Karpas-422 (cell line): ENCODE results near the gene SLC22A5. TPM values are rescaled to one million over a fixed set of nuclear protein-coding genes. Genes with fewer than 3 reads are reported as not detected.

Source experiments
- DNase-seq: peaks from one replicate; pipeline ENCODE4 v3.0.0-alpha.2; 2015
- H2AFZ ChIP-seq: fragments of 200-600 bp; sonication (generic); 2 replicates; pipeline ENCODE4 v1.6.1; 2014; ENCODE audit warnings: antibody characterized with exemption, low read length, mixed read lengths
- H3K27ac ChIP-seq: fragments of 200-600 bp; sonication (generic); 2 replicates; pipeline ENCODE4 v1.5.1; 2014; ENCODE audit warnings: mild to moderate bottlenecking, low read length, moderate library complexity
- H3K27me3 ChIP-seq: fragments of 200-600 bp; sonication (generic); 2 replicates; pipeline ENCODE4 v1.6.1; 2014; ENCODE audit warnings: low read length, mixed read lengths
- H3K36me3 ChIP-seq: fragments of 200-600 bp; sonication (generic); 2 replicates; pipeline ENCODE4 v1.6.1; 2014; ENCODE audit warnings: low read length, mixed read lengths; ENCODE audit not compliant: insufficient read depth
- H3K4me1 ChIP-seq: fragments of 200-600 bp; sonication (generic); 2 replicates; pipeline ENCODE4 v1.6.1; 2014; ENCODE audit warnings: mild to moderate bottlenecking, low read length, mixed read lengths
- H3K4me2 ChIP-seq: fragments of 200-600 bp; sonication (generic); 2 replicates; pipeline ENCODE4 v1.6.1; 2014; ENCODE audit warnings: low read length, low read depth, mild to moderate bottlenecking; ENCODE audit not compliant: poor library complexity, severe bottlenecking
- H3K4me3 ChIP-seq: fragments of 200-600 bp; sonication (generic); 2 replicates; pipeline ENCODE4 v1.5.1; 2014; ENCODE audit warnings: mild to moderate bottlenecking, antibody characterized with exemption, low read length, mixed read lengths
- H3K79me2 ChIP-seq: fragments of 200-600 bp; sonication (generic); 2 replicates; pipeline ENCODE4 v1.6.1; 2014; ENCODE audit warnings: mild to moderate bottlenecking, low read length, mixed read lengths
- H3K9ac ChIP-seq: fragments of 200-600 bp; sonication (generic); 2 replicates; pipeline ENCODE4 v1.6.0; 2014; ENCODE audit warnings: low read length
- H3K9me2 ChIP-seq: fragments of 200-600 bp; sonication (generic), shearing (Covaris generic); replicated peaks from 2 replicates; pipeline ENCODE4 v1.6.0; 2014; ENCODE audit warnings: mild to moderate bottlenecking, low read length, moderate library complexity; ENCODE audit not compliant: insufficient read depth
- H3K9me3 ChIP-seq: fragments of 300-700, 200-600 bp; sonication (generic); 2 replicates; pipeline ENCODE4 v1.6.1; 2014; ENCODE audit warnings: low read length, mixed read lengths
- H4K20me1 ChIP-seq: fragments of 200-600 bp; sonication (generic); 2 replicates; pipeline ENCODE4 v1.6.1; 2014; ENCODE audit warnings: mild to moderate bottlenecking, antibody characterized with exemption, low read length, low read depth; ENCODE audit not compliant: insufficient read depth
- total RNA-seq: library from RNA; depleted of rRNA; stranded (reverse); fragments of >200 nt; shearing (Covaris generic); gene quantifications from 2 replicates; pipeline ENCODE4 v1.2.3, GENCODE V29; 2014; ENCODE audit warnings: low replicate concordance

SLC22A5 gene
- total RNA-seq, 1 experiment from 2014 or later, result 5.2 TPM

DNA sequence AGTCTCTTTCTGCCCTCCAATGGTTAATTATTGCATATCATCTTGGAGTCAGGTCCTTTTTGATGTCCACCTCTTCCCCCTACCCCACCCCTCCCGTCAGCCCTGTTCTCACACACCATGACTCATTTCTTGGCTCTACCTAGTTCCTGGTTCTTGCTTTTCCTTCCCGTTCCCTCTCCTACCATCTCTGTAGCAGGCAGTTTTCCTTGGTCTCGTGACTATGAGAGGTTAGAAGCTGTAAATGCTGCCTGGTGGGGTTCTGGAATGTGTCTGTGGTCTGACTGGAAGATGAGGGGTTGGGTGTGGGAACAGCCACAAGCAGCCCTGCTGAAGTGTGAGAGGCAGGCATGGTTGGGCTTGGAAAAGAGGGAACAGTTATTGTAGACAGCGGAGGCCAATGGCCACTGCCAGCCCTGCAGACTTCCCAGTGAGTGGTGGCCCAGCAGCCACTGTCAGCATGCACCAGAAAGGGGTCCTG, 18.2 kb downstream of the SLC22A5 start:
- no peaks in the 10 kb centered on the region for H3K79me2 ChIP-seq
- no peaks in the 10 kb centered on the region for H4K20me1 ChIP-seq
- no peak for DNase-seq
- no peaks in the 10 kb centered on the region for H3K36me3 ChIP-seq
- no peaks in the 10 kb centered on the region for H3K9me3 ChIP-seq
- no peak overlapping the region for H3K9ac ChIP-seq
- H3K4me3 ChIP-seq, result no peak overlapping the region
- H3K4me2 ChIP-seq, result no peak overlapping the region
- no peaks in the 10 kb centered on the region for H3K9me2 ChIP-seq
- H2AFZ ChIP-seq, result no peak overlapping the region
- H3K27ac ChIP-seq, result no peak overlapping the region
- 0 out of 2 replicates have a peak, but pooled peaks cover 3% of the 10 kb centered on the region for H3K4me1 ChIP-seq
- H3K27me3 ChIP-seq, result no peaks in the 10 kb centered on the region

- Histone ChIP-seq H3K9me2 (no peaks in the 10 kb centered on the region), H3K4me2 (no peak overlapping the region), H2AFZ (no peak overlapping the region), H3K27me3 (no peaks in the 10 kb centered on the region), H4K20me1 (no peaks in the 10 kb centered on the region), H3K27ac (no peak overlapping the region), H3K9ac (no peak overlapping the region), H3K79me2 (no peaks in the 10 kb centered on the region), H3K4me1 (0 out of 2 replicates have a peak, but pooled peaks cover 3% of the 10 kb centered on the region), H3K4me3 (no peak overlapping the region), H3K36me3 (no peaks in the 10 kb centered on the region), H3K9me3 (no peaks in the 10 kb centered on the region)
- DNase-seq, result no peak
Measured at GRCh38 chr5:132388244-132389050, 18.9 kb downstream of the SLC22A5 start.

DNA sequence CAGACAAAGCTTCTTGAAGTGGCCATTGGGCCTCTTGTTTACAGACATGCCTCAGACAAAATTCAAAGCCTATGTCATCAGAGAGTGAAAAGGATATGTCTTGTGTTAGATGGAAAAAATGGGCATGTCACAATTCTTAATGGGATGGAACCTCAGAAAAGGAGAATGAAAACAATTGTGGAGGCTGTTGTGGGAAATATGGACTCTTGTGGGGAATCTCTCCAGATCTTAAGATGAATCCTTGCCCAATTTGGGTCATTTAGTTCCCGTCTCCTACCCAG, 19.5 kb downstream of the SLC22A5 start:
- no peaks in the 10 kb centered on the region for H3K9me3 ChIP-seq
- no peak overlapping the region for H3K4me3 ChIP-seq
- no peaks in the 10 kb centered on the region for H3K36me3 ChIP-seq
- no peak overlapping the region for H3K27ac ChIP-seq
- H3K79me2 ChIP-seq, result no peaks in the 10 kb centered on the region
- H3K9ac ChIP-seq, result no peak overlapping the region
- no peaks in the 10 kb centered on the region for H3K27me3 ChIP-seq
- H4K20me1 ChIP-seq, result no peaks in the 10 kb centered on the region
- 0 out of 2 replicates have a peak, but pooled peaks cover 3% of the 10 kb centered on the region for H3K4me1 ChIP-seq
- H3K9me2 ChIP-seq, result no peaks in the 10 kb centered on the region
- no peak overlapping the region for H3K4me2 ChIP-seq
- H2AFZ ChIP-seq, result no peak overlapping the region
- DNase-seq, result no peak

GRCh38 chr5:132389585-132390286, 20.2 kb downstream of the SLC22A5 start:
- Histone ChIP-seq H3K4me2 (no peak overlapping the region), H3K9me2 (no peaks in the 10 kb centered on the region), H3K36me3 (no peaks in the 10 kb centered on the region), H3K4me1 (0 out of 2 replicates have a peak, but pooled peaks cover 3% of the 10 kb centered on the region), H3K4me3 (no peak overlapping the region), H3K79me2 (no peaks in the 10 kb centered on the region), H3K27me3 (no peaks in the 10 kb centered on the region), H4K20me1 (no peaks in the 10 kb centered on the region), H3K9ac (no peak overlapping the region), H2AFZ (no peak overlapping the region), H3K27ac (no peak overlapping the region), H3K9me3 (no peaks in the 10 kb centered on the region)
- no peak for DNase-seq

DNA sequence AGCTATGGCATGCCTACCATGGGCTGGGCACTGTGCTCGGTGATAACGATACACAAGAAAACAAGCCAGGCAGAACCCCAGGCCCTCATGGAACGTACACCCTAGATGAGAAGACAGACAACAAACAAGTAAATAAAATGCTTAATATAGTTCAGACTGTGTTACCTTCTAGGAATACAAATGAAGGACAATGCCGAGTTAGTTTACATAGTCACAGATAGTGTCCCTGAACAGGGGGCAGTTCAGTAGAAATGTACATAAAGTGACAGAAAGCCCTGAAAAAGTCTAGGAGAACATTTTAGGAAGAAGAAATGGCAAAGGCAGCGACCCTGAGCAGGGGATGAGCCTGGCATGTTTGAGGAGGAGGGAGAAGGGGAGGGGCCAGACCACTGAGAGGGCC, 21.7 kb downstream of the SLC22A5 start:
- H3K9ac ChIP-seq, result no peak overlapping the region
- no peak overlapping the region for H3K4me2 ChIP-seq
- H3K9me2 ChIP-seq, result no peaks in the 10 kb centered on the region
- H3K27me3 ChIP-seq, result no peaks in the 10 kb centered on the region
- H3K4me3 ChIP-seq, result no peak overlapping the region
- H3K27ac ChIP-seq, result no peak overlapping the region
- no peaks in the 10 kb centered on the region for H3K36me3 ChIP-seq
- no peak for DNase-seq
- H3K79me2 ChIP-seq, result no peaks in the 10 kb centered on the region
- no peaks in the 10 kb centered on the region for H3K9me3 ChIP-seq
- H4K20me1 ChIP-seq, result no peaks in the 10 kb centered on the region
- no peak overlapping the region for H2AFZ ChIP-seq
- H3K4me1 ChIP-seq, result 0 out of 2 replicates have a peak, but pooled peaks cover 3% of the 10 kb centered on the region

- Histone ChIP-seq H3K79me2 (no peaks in the 10 kb centered on the region), H2AFZ (no peak overlapping the region), H3K27me3 (no peaks in the 10 kb centered on the region), H3K4me2 (no peak overlapping the region), H3K9me2 (no peaks in the 10 kb centered on the region), H3K27ac (no peak overlapping the region), H3K4me1 (0 out of 2 replicates have a peak, but pooled peaks cover under 1% of the 10 kb centered on the region), H3K36me3 (no peaks in the 10 kb centered on the region), H3K9ac (no peak overlapping the region), H3K4me3 (no peak overlapping the region), H4K20me1 (no peaks in the 10 kb centered on the region), H3K9me3 (no peaks in the 10 kb centered on the region)
- no peak for DNase-seq
Measured at GRCh38 chr5:132391870-132392269, 22.4 kb downstream of the SLC22A5 start.

DNA sequence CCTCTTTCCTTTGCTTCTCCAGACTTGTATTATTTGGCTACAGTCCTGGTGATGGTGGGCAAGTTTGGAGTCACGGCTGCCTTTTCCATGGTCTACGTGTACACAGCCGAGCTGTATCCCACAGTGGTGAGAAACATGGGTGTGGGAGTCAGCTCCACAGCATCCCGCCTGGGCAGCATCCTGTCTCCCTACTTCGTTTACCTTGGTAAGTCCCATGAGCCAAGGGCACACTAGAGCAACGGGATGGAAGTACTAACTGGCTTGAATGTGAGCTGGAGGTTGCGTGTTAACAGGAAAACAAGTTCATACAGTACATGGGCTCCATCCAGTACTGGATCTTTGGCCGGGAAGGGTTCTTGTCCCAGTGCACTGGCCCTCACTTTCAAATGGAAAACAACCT, 22.9 kb downstream of the SLC22A5 start:
- no peaks in the 10 kb centered on the region for H3K4me1 ChIP-seq
- no peak overlapping the region for H3K27ac ChIP-seq
- H4K20me1 ChIP-seq, result no peaks in the 10 kb centered on the region
- DNase-seq, result no peak
- no peak overlapping the region for H2AFZ ChIP-seq
- no peaks in the 10 kb centered on the region for H3K9me3 ChIP-seq
- H3K4me3 ChIP-seq, result no peak overlapping the region
- H3K36me3 ChIP-seq, result no peaks in the 10 kb centered on the region
- no peaks in the 10 kb centered on the region for H3K27me3 ChIP-seq
- H3K9ac ChIP-seq, result no peak overlapping the region
- no peaks in the 10 kb centered on the region for H3K79me2 ChIP-seq
- H3K9me2 ChIP-seq, result no peaks in the 10 kb centered on the region
- no peak overlapping the region for H3K4me2 ChIP-seq

DNA sequence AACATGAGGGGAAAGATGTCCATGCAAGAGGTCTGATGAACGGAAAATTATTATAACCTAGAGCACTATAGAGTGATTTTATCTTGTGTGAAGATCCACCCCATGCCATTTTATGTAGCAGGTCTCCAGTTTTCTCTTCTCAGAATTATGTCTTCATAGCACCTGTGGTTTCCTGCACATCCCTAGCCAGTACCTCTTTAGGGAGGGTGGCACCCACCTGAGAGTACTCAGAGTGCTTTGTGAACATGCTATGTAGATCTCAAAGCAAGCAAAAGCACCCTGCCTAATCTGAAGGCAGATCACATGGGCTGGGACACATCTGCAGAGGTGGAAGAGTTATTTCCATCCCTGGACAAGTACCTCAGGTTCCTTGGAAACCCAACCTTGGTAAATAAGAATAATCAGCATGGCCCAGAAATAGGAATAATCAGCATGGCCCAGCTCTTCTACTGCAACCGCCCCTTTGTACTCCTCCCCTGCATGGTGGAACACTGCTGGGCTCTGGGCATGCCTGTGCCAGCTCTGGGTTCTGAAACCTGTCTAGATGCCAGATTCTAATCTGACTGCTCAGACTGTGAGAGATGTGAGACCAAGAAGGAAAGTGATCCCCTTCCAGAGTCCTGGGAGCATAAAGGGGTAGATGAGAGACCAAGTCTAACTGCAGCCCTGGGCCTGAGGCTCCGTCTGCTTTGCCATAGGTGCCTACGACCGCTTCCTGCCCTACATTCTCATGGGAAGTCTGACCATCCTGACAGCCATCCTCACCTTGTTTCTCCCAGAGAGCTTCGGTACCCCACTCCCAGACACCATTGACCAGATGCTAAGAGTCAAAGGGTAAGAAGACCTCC, 23.7 kb downstream of the SLC22A5 start:
- H4K20me1 ChIP-seq, result no peaks in the 10 kb centered on the region
- H3K9ac ChIP-seq, result no peak overlapping the region
- H3K27ac ChIP-seq, result no peak overlapping the region
- no peaks in the 10 kb centered on the region for H3K4me1 ChIP-seq
- H3K4me2 ChIP-seq, result no peak overlapping the region
- no peaks in the 10 kb centered on the region for H3K9me3 ChIP-seq
- no peaks in the 10 kb centered on the region for H3K9me2 ChIP-seq
- H3K27me3 ChIP-seq, result no peaks in the 10 kb centered on the region
- H2AFZ ChIP-seq, result no peak overlapping the region
- H3K36me3 ChIP-seq, result no peaks in the 10 kb centered on the region
- no peaks in the 10 kb centered on the region for H3K79me2 ChIP-seq
- DNase-seq, result no peak
- no peak overlapping the region for H3K4me3 ChIP-seq
